Nephron (organoid): ENCODE results near the gene NEUROD1.

Experiments
- H3K27ac Mint-ChIP-seq, 3 experiments: 2 replicates each; pipeline ENCODE4 v1.8.0; 2020; ENCODE audit warnings: mixed read lengths in 3 of 3, mild to moderate bottlenecking in 2 of 3, moderate library complexity in 1 of 3
- H3K27me3 Mint-ChIP-seq: 2 replicates; pipeline ENCODE4 v1.8.0; 2021; ENCODE audit warnings: low read depth, mild to moderate bottlenecking, moderate library complexity, mixed read lengths
- H3K36me3 Mint-ChIP-seq: 2 replicates; pipeline ENCODE4 v1.8.0; 2020; ENCODE audit warnings: low read depth, mixed read lengths
- H3K4me1 Mint-ChIP-seq: 2 replicates; pipeline ENCODE4 v1.8.0; 2020; ENCODE audit warnings: mixed read lengths
- H3K4me3 Mint-ChIP-seq, 3 experiments: 2 replicates each; pipeline ENCODE4 v1.8.0; 2020; ENCODE audit warnings: mild to moderate bottlenecking in 3 of 3, mixed read lengths in 3 of 3, moderate library complexity in 2 of 3
- H3K9me3 Mint-ChIP-seq: 2 replicates; pipeline ENCODE4 v1.8.0; 2020; ENCODE audit warnings: mixed read lengths
- TF ChIP-seq, protein P1 (sequence below), 3 experiments: fragments of 200-600 bp; sonication (generic); IDR thresholded peaks; one replicate each; pipeline ENCODE4 v1.5.0; 2021; ENCODE audit warnings: antibody characterized with exemption in 3 of 3; ENCODE audit not compliant: unreplicated experiment in 3 of 3

The NEUROD1 gene

GRCh38 chr2:181626671-181627070 is 53.6 kb downstream of the NEUROD1 start:
- no peak overlapping the region for H3K27ac Mint-ChIP-seq
- no peaks in the 10 kb centered on the region for H3K36me3 Mint-ChIP-seq
- no peaks in the 10 kb centered on the region for H3K4me1 Mint-ChIP-seq
- H3K9me3 Mint-ChIP-seq, result no peaks in the 10 kb centered on the region
- peaks cover 19% of the 10 kb centered on the region for H3K27me3 Mint-ChIP-seq
- no peak overlapping the region for H3K4me3 Mint-ChIP-seq
- TF ChIP-seq, protein P1, sequence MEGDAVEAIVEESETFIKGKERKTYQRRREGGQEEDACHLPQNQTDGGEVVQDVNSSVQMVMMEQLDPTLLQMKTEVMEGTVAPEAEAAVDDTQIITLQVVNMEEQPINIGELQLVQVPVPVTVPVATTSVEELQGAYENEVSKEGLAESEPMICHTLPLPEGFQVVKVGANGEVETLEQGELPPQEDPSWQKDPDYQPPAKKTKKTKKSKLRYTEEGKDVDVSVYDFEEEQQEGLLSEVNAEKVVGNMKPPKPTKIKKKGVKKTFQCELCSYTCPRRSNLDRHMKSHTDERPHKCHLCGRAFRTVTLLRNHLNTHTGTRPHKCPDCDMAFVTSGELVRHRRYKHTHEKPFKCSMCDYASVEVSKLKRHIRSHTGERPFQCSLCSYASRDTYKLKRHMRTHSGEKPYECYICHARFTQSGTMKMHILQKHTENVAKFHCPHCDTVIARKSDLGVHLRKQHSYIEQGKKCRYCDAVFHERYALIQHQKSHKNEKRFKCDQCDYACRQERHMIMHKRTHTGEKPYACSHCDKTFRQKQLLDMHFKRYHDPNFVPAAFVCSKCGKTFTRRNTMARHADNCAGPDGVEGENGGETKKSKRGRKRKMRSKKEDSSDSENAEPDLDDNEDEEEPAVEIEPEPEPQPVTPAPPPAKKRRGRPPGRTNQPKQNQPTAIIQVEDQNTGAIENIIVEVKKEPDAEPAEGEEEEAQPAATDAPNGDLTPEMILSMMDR (IDR thresholded peaks at IDR 0.05; ENCODE audit: unreplicated experiment in 3 of 3), result no peak
